Astrocyte (in vitro differentiated cells and primary cell): Measurements from ENCODE around the gene PLK3. TPM values are rescaled to one million over a fixed set of nuclear protein-coding genes. Genes with fewer than 3 reads are reported as not detected.
A peak's percentile ranks its signal among the peaks of the same experiment; 100 is the strongest.

Experiments used
- DNase-seq: peaks from one replicate; pipeline ENCODE4 v3.0.0-alpha.2; 2010; ENCODE audit warnings: low read depth
- FAIRE-seq: peaks from 2 replicates; lab custom pipeline; 2011; peaks lifted over from hg19 to GRCh38; lab: Jason Lieb, UNC
- H2AFZ ChIP-seq: 2 replicates; pipeline ENCODE4 v1.6.0; 2012; ENCODE audit warnings: low read depth, low read length, inconsistent platforms
- H3K27ac ChIP-seq: 2 replicates; pipeline ENCODE4 v1.5.1; 2011; ENCODE audit warnings: low read depth, low read length, inconsistent platforms
- H3K27me3 ChIP-seq: 2 replicates; pipeline ENCODE4 v1.6.0; 2011; ENCODE audit warnings: low read length, inconsistent platforms; ENCODE audit not compliant: insufficient read depth
- H3K36me3 ChIP-seq: 2 replicates; pipeline ENCODE4 v1.5.1; 2011; ENCODE audit warnings: low read length, inconsistent platforms; ENCODE audit not compliant: insufficient read depth
- H3K4me1 ChIP-seq: 2 replicates; pipeline ENCODE4 v1.5.1; 2011; ENCODE audit warnings: low read length, inconsistent platforms; ENCODE audit not compliant: insufficient read depth
- H3K4me2 ChIP-seq: 2 replicates; pipeline ENCODE4 v1.6.0; 2012; ENCODE audit warnings: low read length, inconsistent platforms
- H3K4me3 ChIP-seq: 2 replicates; pipeline ENCODE4 v1.5.1; 2011; ENCODE audit warnings: low read depth, mild to moderate bottlenecking, low read length, inconsistent platforms; ENCODE audit not compliant: insufficient read depth
- H3K79me2 ChIP-seq: 2 replicates; pipeline ENCODE4 v1.6.0; 2012; ENCODE audit warnings: mild to moderate bottlenecking, low read length, inconsistent platforms; ENCODE audit not compliant: insufficient read depth
- H3K9ac ChIP-seq: 2 replicates; pipeline ENCODE4 v1.6.0; 2012; ENCODE audit warnings: mild to moderate bottlenecking, low read length, inconsistent platforms
- H3K9me3 ChIP-seq: 2 replicates; pipeline ENCODE4 v1.5.1; 2012; ENCODE audit warnings: low read depth, mild to moderate bottlenecking, low read length, inconsistent platforms; ENCODE audit not compliant: insufficient read depth
- H4K20me1 ChIP-seq: 2 replicates; pipeline ENCODE4 v1.6.0; 2012; ENCODE audit warnings: low read length, inconsistent platforms; ENCODE audit not compliant: insufficient read depth
- H3K27ac Mint-ChIP-seq: one replicate; pipeline ENCODE4 v1.8.0; 2021; ENCODE audit warnings: mild to moderate bottlenecking, mixed read lengths; ENCODE audit not compliant: unreplicated experiment
- H3K27me3 Mint-ChIP-seq: one replicate; pipeline ENCODE4 v1.8.0; 2021; ENCODE audit warnings: low read depth, mixed read lengths; ENCODE audit not compliant: unreplicated experiment
- H3K36me3 Mint-ChIP-seq: one replicate; pipeline ENCODE4 v1.8.0; 2021; ENCODE audit warnings: low read depth, mixed read lengths; ENCODE audit not compliant: unreplicated experiment
- H3K4me1 Mint-ChIP-seq: one replicate; pipeline ENCODE4 v1.8.0; 2021; ENCODE audit warnings: low read depth, mixed read lengths; ENCODE audit not compliant: unreplicated experiment
- H3K4me3 Mint-ChIP-seq: one replicate; pipeline ENCODE4 v1.8.0; 2021; ENCODE audit warnings: mild to moderate bottlenecking, moderate library complexity, mixed read lengths; ENCODE audit not compliant: unreplicated experiment
- H3K9me3 Mint-ChIP-seq: one replicate; pipeline ENCODE4 v1.8.0; 2021; ENCODE audit warnings: mild to moderate bottlenecking, mixed read lengths; ENCODE audit not compliant: unreplicated experiment
- CTCF ChIP-seq: IDR thresholded peaks from 2 replicates; pipeline ENCODE4 v1.5.1; 2011; ENCODE audit warnings: low read depth, mild to moderate bottlenecking, inconsistent platforms, low read length, moderate library complexity; ENCODE audit not compliant: insufficient read depth
- EZH2 ChIP-seq: IDR thresholded peaks from 2 replicates; pipeline ENCODE4 v1.6.1; 2012; ENCODE audit warnings: mild to moderate bottlenecking, low read length, inconsistent platforms; ENCODE audit not compliant: insufficient read depth
- total RNA-seq: library from RNA; stranded (reverse); gene quantifications from 2 replicates; pipeline ENCODE4 v1.2.1, GENCODE V29; 2021

Gene PLK3
- total RNA-seq, 1 donor from 2014 or later = 66.4 TPM

GRCh38 chr1:44777969-44778635 is 22.1 kb upstream of the PLK3 start:
- Mint-ChIP-seq H3K36me3 (peaks cover 25% of the 10 kb centered on the region), H3K4me1 (peaks cover 20% of the 10 kb centered on the region), H3K27me3 (no peaks in the 10 kb centered on the region), H3K27ac (peak overlapping the region; percentile 28), H3K4me3 (peak overlapping the region; percentile 92), H3K9me3 (no peaks in the 10 kb centered on the region)
- DNase-seq (no peak), FAIRE-seq (no peak)
- Histone ChIP-seq H3K36me3 (peaks cover 27% of the 10 kb centered on the region), H3K27me3 (no peaks in the 10 kb centered on the region), H3K9me3 (no peaks in the 10 kb centered on the region), H3K27ac (no peak overlapping the region), H2AFZ (no peak overlapping the region), H3K9ac (peak overlapping the region; percentile 97), H4K20me1 (peaks cover 55% of the 10 kb centered on the region), H3K4me1 (peaks cover 18% of the 10 kb centered on the region), H3K4me3 (peak overlapping the region; percentile 86), H3K79me2 (peaks cover 45% of the 10 kb centered on the region), H3K4me2 (peak overlapping the region; percentile 95)
- no peak for TF ChIP-seq CTCF
- TF ChIP-seq EZH2 = no peak

GRCh38 chr1:44778705-44779576 is 21.2 kb upstream of the PLK3 start:
- Mint-ChIP-seq H3K4me3 (peak overlapping the region; percentile 92), H3K4me1 (peaks cover 20% of the 10 kb centered on the region), H3K27ac (no peak overlapping the region), H3K36me3 (peaks cover 27% of the 10 kb centered on the region), H3K9me3 (no peaks in the 10 kb centered on the region), H3K27me3 (peaks cover 5% of the 10 kb centered on the region)
- TF ChIP-seq CTCF = no peak
- no peak for TF ChIP-seq EZH2
- no peaks in the 10 kb centered on the region for H3K9me3 ChIP-seq
- H3K4me2 ChIP-seq = peak overlapping the region; percentile 95
- DNase-seq = no peak
- peaks cover 45% of the 10 kb centered on the region for H3K79me2 ChIP-seq
- H2AFZ ChIP-seq = no peak overlapping the region
- peaks cover 27% of the 10 kb centered on the region for H3K36me3 ChIP-seq
- H3K4me3 ChIP-seq = peak overlapping the region; percentile 86
- peak overlapping the region; percentile 12 for H3K9ac ChIP-seq
- no peak for FAIRE-seq
- no peak overlapping the region for H3K27ac ChIP-seq
- H3K4me1 ChIP-seq = peaks cover 21% of the 10 kb centered on the region
- H4K20me1 ChIP-seq = peaks cover 55% of the 10 kb centered on the region
- H3K27me3 ChIP-seq = no peaks in the 10 kb centered on the region
